HepG2 (cell line): ENCODE measurements around the gene SNX3. TPM values are rescaled to one million over a fixed set of nuclear protein-coding genes. Genes with fewer than 3 reads are reported as not detected.

Experiments used
- ARNT2 ChIP-seq: sonication (generic); formaldehyde crosslinking; IDR thresholded peaks from 2 replicates; pipeline ENCODE4 v1.8.0; 2022; ENCODE audit warnings: mild to moderate bottlenecking, low read depth, missing genetic modification reagents, moderate library complexity
- ATF7-NPFF ChIP-seq: sonication (generic); formaldehyde crosslinking; IDR thresholded peaks from 2 replicates; pipeline ENCODE4 v1.8.1; 2023; ENCODE audit warnings: mild to moderate bottlenecking, low read depth, missing genetic modification reagents, moderate library complexity
- ERF ChIP-seq: IDR thresholded peaks from 2 replicates; pipeline ENCODE4 v1.6.1; 2018; ENCODE audit warnings: missing biosample characterization, missing genetic modification reagents
- GABPA ChIP-seq, 2 experiments: IDR thresholded peaks; 2 replicates each; pipeline ENCODE4 v1.6.1; 2011 to 2016; ENCODE audit warnings: low read depth in 2 of 2, low read length in 1 of 2, missing biosample characterization in 1 of 2, missing genetic modification characterization in 1 of 2
- SOX6 ChIP-seq, 2 experiments: fragments of 450-650 bp in 1 of 2; sonication (generic) in 1 of 2; formaldehyde crosslinking in 1 of 2; IDR thresholded peaks; 2 replicates each; pipeline versions ENCODE4 v1.4.0 to v1.6.1; 2017 to 2020; ENCODE audit warnings: antibody characterized with exemption in 1 of 2, mild to moderate bottlenecking in 1 of 2, missing genetic modification reagents in 1 of 2
- ZNF160 ChIP-seq: sonication (generic); formaldehyde crosslinking; IDR thresholded peaks from 2 replicates; pipeline ENCODE4 v1.8.0; 2022; ENCODE audit warnings: mild to moderate bottlenecking, inconsistent platforms, missing genetic modification reagents
- ZNF367 ChIP-seq: sonication (generic); formaldehyde crosslinking; IDR thresholded peaks from 2 replicates; pipeline ENCODE4 v1.4.0; 2020; ENCODE audit warnings: missing genetic modification reagents, borderline replicate concordance
- polyA plus RNA-seq, 8 experiments: library from polyadenylated mRNA; depleted of rRNA in 3 of 8; stranded (reverse) in 7 of 8; unstranded in 1 of 8; fragments of >200 nt; fragmentation: Illumina TruSeq in 4 of 8; extraction: Trizol in 4 of 8; gene quantifications; 2 replicates each; pipeline versions ENCODE4 v1.2.1 to v1.2.3, GENCODE V29; 2011 to 2016; ENCODE audit warnings: low read depth in 4 of 8, missing spikeins in 1 of 8, mixed read lengths in 1 of 8; ENCODE audit not compliant: insufficient read depth in 1 of 8
- total RNA-seq, 5 experiments: library from RNA; depleted of rRNA; stranded (reverse); fragments of >200 nt; fragmentation: Illumina TruSeq; extraction: Trizol; gene quantifications; 2 replicates each; pipeline ENCODE4 v1.2.3, GENCODE V29; 2016; ENCODE audit warnings: low read depth in 1 of 5
- TF ChIP-seq, protein P1 (sequence below): IDR thresholded peaks from 2 replicates; pipeline ENCODE4 v1.4.0; 2020; ENCODE audit warnings: mild to moderate bottlenecking, missing genetic modification reagents
- TF ChIP-seq, protein P2 (sequence below): IDR thresholded peaks from 2 replicates; pipeline ENCODE4 v1.6.1; 2016; ENCODE audit warnings: low read depth, missing genetic modification reagents, missing compliant biosample characterization
- TF ChIP-seq, protein P3 (sequence below): IDR thresholded peaks from 2 replicates; pipeline ENCODE4 v1.6.1; 2018; ENCODE audit warnings: missing genetic modification reagents
- TF ChIP-seq, protein P4 (sequence below): IDR thresholded peaks from 2 replicates; pipeline ENCODE4 v1.6.1; 2016; ENCODE audit warnings: missing compliant biosample characterization, missing genetic modification reagents, borderline replicate concordance
- TF ChIP-seq, protein P5 (sequence below): sonication (generic); formaldehyde crosslinking; IDR thresholded peaks from 2 replicates; pipeline ENCODE4 v1.5.0; 2020; ENCODE audit warnings: missing genetic modification reagents

Gene SNX3
- total and polyA plus RNA-seq, 2 of the 13 experiments (the other 11 are each of a cell fraction or from before 2014, with no cell fraction given): 84.9 to 226 TPM

DNA sequence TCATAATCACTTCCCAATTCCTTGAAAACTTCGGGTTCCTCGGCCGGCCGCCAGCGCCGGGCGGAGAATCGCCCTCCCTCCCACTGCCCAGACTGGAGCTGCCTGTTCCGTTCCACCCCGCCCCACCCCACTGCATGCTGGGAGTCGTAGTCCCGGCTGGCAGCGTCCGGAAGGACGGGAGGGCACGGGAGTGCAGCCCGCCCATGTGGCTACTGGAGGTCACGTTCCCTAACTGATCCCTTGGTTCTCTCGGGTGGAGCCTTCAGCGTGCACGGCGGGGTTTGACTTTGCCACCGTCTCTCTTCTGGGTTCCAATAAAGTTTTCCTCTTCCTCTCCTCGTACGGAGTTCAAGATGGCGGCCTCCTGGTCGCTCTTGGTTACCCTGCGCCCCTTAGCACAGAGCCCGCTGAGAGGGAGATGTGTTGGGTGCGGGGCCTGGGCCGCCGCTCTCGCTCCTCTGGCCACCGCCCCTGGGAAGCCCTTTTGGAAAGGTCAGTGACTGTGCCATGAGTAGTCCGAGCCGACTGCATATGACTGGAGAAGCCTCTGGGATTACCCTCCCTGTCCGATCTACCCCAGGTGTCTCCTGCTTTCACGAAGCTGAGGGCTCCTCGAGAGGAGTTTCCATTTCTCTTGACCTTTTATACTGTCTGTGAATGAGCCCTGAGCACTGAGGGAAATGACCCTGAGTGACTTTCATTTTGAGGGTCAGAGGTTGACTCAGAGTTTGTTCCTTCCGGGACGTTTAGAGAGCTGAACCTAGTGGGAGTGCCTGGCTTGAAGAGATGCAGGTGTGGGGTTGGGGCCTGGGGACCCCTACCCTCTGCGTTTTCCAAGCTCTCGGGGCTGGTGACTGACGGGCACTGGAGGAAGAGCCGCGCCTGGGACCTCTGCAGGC, 34.1 kb upstream of the SNX3 start, which contains the start of gene AFG1L (continued):
- TF ChIP-seq, protein P1, sequence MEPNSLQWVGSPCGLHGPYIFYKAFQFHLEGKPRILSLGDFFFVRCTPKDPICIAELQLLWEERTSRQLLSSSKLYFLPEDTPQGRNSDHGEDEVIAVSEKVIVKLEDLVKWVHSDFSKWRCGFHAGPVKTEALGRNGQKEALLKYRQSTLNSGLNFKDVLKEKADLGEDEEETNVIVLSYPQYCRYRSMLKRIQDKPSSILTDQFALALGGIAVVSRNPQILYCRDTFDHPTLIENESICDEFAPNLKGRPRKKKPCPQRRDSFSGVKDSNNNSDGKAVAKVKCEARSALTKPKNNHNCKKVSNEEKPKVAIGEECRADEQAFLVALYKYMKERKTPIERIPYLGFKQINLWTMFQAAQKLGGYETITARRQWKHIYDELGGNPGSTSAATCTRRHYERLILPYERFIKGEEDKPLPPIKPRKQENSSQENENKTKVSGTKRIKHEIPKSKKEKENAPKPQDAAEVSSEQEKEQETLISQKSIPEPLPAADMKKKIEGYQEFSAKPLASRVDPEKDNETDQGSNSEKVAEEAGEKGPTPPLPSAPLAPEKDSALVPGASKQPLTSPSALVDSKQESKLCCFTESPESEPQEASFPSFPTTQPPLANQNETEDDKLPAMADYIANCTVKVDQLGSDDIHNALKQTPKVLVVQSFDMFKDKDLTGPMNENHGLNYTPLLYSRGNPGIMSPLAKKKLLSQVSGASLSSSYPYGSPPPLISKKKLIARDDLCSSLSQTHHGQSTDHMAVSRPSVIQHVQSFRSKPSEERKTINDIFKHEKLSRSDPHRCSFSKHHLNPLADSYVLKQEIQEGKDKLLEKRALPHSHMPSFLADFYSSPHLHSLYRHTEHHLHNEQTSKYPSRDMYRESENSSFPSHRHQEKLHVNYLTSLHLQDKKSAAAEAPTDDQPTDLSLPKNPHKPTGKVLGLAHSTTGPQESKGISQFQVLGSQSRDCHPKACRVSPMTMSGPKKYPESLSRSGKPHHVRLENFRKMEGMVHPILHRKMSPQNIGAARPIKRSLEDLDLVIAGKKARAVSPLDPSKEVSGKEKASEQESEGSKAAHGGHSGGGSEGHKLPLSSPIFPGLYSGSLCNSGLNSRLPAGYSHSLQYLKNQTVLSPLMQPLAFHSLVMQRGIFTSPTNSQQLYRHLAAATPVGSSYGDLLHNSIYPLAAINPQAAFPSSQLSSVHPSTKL (CRISPR knock-in tag): peak; percentile 45
- TF ChIP-seq GABPA (IDR thresholded peaks at IDR 0.05; ENCODE audit: low read depth, low read length) (peak; percentile 76), GABPA (CRISPR knock-in tag; IDR thresholded peaks at IDR 0.05; ENCODE audit: low read depth) (peak; percentile 91), ARNT2 (CRISPR knock-in tag) (peak; percentile 72), ZNF160 (peak; percentile 46; the same call in 1 of the 2 replicates), ZNF367 (CRISPR knock-in tag) (no peak), ATF7-NPFF (peak; percentile 83), ERF (peak; percentile 33; the same call in 1 of the 2 replicates), SOX6 (IDR thresholded peaks at IDR 0.05) (no peak), SOX6 (CRISPR knock-in tag; IDR thresholded peaks at IDR 0.05) (peak; percentile 64)
- TF ChIP-seq, protein P2, sequence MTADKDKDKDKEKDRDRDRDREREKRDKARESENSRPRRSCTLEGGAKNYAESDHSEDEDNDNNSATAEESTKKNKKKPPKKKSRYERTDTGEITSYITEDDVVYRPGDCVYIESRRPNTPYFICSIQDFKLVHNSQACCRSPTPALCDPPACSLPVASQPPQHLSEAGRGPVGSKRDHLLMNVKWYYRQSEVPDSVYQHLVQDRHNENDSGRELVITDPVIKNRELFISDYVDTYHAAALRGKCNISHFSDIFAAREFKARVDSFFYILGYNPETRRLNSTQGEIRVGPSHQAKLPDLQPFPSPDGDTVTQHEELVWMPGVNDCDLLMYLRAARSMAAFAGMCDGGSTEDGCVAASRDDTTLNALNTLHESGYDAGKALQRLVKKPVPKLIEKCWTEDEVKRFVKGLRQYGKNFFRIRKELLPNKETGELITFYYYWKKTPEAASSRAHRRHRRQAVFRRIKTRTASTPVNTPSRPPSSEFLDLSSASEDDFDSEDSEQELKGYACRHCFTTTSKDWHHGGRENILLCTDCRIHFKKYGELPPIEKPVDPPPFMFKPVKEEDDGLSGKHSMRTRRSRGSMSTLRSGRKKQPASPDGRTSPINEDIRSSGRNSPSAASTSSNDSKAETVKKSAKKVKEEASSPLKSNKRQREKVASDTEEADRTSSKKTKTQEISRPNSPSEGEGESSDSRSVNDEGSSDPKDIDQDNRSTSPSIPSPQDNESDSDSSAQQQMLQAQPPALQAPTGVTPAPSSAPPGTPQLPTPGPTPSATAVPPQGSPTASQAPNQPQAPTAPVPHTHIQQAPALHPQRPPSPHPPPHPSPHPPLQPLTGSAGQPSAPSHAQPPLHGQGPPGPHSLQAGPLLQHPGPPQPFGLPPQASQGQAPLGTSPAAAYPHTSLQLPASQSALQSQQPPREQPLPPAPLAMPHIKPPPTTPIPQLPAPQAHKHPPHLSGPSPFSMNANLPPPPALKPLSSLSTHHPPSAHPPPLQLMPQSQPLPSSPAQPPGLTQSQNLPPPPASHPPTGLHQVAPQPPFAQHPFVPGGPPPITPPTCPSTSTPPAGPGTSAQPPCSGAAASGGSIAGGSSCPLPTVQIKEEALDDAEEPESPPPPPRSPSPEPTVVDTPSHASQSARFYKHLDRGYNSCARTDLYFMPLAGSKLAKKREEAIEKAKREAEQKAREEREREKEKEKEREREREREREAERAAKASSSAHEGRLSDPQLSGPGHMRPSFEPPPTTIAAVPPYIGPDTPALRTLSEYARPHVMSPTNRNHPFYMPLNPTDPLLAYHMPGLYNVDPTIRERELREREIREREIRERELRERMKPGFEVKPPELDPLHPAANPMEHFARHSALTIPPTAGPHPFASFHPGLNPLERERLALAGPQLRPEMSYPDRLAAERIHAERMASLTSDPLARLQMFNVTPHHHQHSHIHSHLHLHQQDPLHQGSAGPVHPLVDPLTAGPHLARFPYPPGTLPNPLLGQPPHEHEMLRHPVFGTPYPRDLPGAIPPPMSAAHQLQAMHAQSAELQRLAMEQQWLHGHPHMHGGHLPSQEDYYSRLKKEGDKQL (CRISPR knock-in tag): peak; percentile 32; the same call in 1 of the 2 replicates
- TF ChIP-seq, protein P3, sequence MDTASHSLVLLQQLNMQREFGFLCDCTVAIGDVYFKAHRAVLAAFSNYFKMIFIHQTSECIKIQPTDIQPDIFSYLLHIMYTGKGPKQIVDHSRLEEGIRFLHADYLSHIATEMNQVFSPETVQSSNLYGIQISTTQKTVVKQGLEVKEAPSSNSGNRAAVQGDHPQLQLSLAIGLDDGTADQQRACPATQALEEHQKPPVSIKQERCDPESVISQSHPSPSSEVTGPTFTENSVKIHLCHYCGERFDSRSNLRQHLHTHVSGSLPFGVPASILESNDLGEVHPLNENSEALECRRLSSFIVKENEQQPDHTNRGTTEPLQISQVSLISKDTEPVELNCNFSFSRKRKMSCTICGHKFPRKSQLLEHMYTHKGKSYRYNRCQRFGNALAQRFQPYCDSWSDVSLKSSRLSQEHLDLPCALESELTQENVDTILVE (CRISPR knock-in tag): peak; percentile 83; the same call in 1 of the 2 replicates
- TF ChIP-seq, protein P4, sequence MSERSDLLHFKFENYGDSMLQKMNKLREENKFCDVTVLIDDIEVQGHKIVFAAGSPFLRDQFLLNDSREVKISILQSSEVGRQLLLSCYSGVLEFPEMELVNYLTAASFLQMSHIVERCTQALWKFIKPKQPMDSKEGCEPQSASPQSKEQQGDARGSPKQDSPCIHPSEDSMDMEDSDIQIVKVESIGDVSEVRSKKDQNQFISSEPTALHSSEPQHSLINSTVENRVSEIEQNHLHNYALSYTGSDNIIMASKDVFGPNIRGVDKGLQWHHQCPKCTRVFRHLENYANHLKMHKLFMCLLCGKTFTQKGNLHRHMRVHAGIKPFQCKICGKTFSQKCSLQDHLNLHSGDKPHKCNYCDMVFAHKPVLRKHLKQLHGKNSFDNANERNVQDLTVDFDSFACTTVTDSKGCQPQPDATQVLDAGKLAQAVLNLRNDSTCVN (CRISPR knock-in tag): peak; percentile 43; the same call in 1 of the 2 replicates
- TF ChIP-seq, protein P5, sequence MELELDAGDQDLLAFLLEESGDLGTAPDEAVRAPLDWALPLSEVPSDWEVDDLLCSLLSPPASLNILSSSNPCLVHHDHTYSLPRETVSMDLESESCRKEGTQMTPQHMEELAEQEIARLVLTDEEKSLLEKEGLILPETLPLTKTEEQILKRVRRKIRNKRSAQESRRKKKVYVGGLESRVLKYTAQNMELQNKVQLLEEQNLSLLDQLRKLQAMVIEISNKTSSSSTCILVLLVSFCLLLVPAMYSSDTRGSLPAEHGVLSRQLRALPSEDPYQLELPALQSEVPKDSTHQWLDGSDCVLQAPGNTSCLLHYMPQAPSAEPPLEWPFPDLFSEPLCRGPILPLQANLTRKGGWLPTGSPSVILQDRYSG (CRISPR knock-in tag): peak; percentile 89; the same call in 1 of the 2 replicates
